ENCODE results near the gene GGN. TPM values are rescaled to one million over a fixed set of nuclear protein-coding genes. Genes with fewer than 3 reads are reported as not detected.
A peak's percentile ranks its signal among the peaks of the same experiment; 100 is the strongest.

GGN gene
- total RNA-seq: under 1 TPM in 2 of 3 donors, not detected in 1; 0.12 to 0.20 TPM
- long read RNA-seq, donor 1: 0 reads
- long read RNA-seq, donor 2: 0 reads

GRCh38 chr19:38387550-38388348 is at the start of gene GGN:
Gene GGN, minus strand, starts transcription at chr19:38388034. Its CDS starts 773 bp downstream, at chr19:38387261.
- peak; percentile 85 to 92 (median 89) for DNase-seq
- TF ChIP-seq CTCF (IDR thresholded peaks at IDR 0.05): no peak
- H3K4me1 ChIP-seq (ENCODE audit: low read depth): peaks cover 28% of the 10 kb centered on the region
- H3K36me3 ChIP-seq (ENCODE audit: low read depth): no peaks in the 10 kb centered on the region
- H3K4me3 ChIP-seq: no peak within 1 kb of the TSS
- intact Hi-C loops (cut with DNase I, micrococcal nuclease): no loop called here
- H3K9me3 ChIP-seq: no peaks in the 10 kb centered on the region
- ATAC-seq: peak; percentile 88

GRCh38 chr19:38437295-38437694 is 49.5 kb upstream of the GGN start:
- no peaks in the 10 kb centered on the region for H3K4me1 ChIP-seq (ENCODE audit: low read depth)
- H3K36me3 ChIP-seq (ENCODE audit: low read depth): no peaks in the 10 kb centered on the region
- no peaks in the 10 kb centered on the region for H3K9me3 ChIP-seq
- no peak for DNase-seq
- no peak for TF ChIP-seq CTCF (IDR thresholded peaks at IDR 0.05)
- ATAC-seq: no peak
- no peak overlapping the region for H3K4me3 ChIP-seq
- intact Hi-C loops (cut with DNase I, micrococcal nuclease): no loop called here

GRCh38 chr19:38434549-38435051 is 46.8 kb upstream of the GGN start:
- no peak for ATAC-seq
- no peak for TF ChIP-seq CTCF (IDR thresholded peaks at IDR 0.05)
- DNase-seq: peak in 1 of 3 donors; percentile 12

GRCh38 chr19:38433268-38433733 is 45.5 kb upstream of the GGN start, which contains the start of gene RYR1:
Gene RYR1, plus strand, starts transcription at chr19:38433691. Its CDS starts 139 bp downstream, at chr19:38433830.
- H3K36me3 ChIP-seq (ENCODE audit: low read depth): no peaks in the 10 kb centered on the region
- TF ChIP-seq CTCF (IDR thresholded peaks at IDR 0.05): no peak
- H3K4me1 ChIP-seq (ENCODE audit: low read depth): no peaks in the 10 kb centered on the region
- DNase-seq: peak in 2 of 3 donors; percentile 39 to 47
- H3K4me3 ChIP-seq: no peak within 1 kb of the TSS
- H3K9me3 ChIP-seq: no peaks in the 10 kb centered on the region
- intact Hi-C loops (cut with DNase I, micrococcal nuclease): no loop called here
- peak; percentile 71 for ATAC-seq

More at GRCh38 chr19:38434549-38435051, 46.8 kb upstream of the GGN start:
- Histone ChIP-seq H3K36me3 (ENCODE audit: low read depth) (no peaks in the 10 kb centered on the region), H3K4me1 (ENCODE audit: low read depth) (no peaks in the 10 kb centered on the region), H3K9me3 (no peaks in the 10 kb centered on the region), H3K4me3 (no peak overlapping the region)
- intact Hi-C loops (cut with DNase I, micrococcal nuclease): no loop called here

GRCh38 chr19:38430931-38431330 is 43.1 kb upstream of the GGN start:
- TF ChIP-seq CTCF (IDR thresholded peaks at IDR 0.05): no peak
- DNase-seq (no peak), ATAC-seq (no peak)
- Histone ChIP-seq H3K4me3 (no peak overlapping the region), H3K9me3 (no peaks in the 10 kb centered on the region), H3K36me3 (ENCODE audit: low read depth) (no peaks in the 10 kb centered on the region), H3K4me1 (ENCODE audit: low read depth) (no peaks in the 10 kb centered on the region)
- intact Hi-C loops (cut with DNase I, micrococcal nuclease): no loop called here
